Renal cortex interstitium (tissue), 11 donors: ENCODE measurements around the gene BBS4. TPM values are rescaled to one million over a fixed set of nuclear protein-coding genes. Genes with fewer than 3 reads are reported as not detected.
"Not testable (repeated sequence)": the region's sequence is repeated elsewhere in the genome, so short reads cannot be mapped to it uniquely, and the experiment has no call there.

Experiments
- DNase-seq, 11 donors: peaks; one replicate each; pipeline ENCODE4 v3.0.0-alpha.2; 2013; ENCODE audit warnings: low read depth in 9 of 11, low spot score in 4 of 11; ENCODE audit errors: extremely low read depth in 1 of 11
- polyA plus RNA-seq, 3 donors: library from polyadenylated mRNA; unstranded; fragments of 120-200 nt; gene quantifications; one replicate each; pipeline ENCODE4 v1.2.1, GENCODE V29; 2013; ENCODE audit not compliant: insufficient read length in 3 of 3

BBS4 gene
- polyA plus RNA-seq, 3 donors: 36.4 to 48.5 (median 41.1) TPM

DNA sequence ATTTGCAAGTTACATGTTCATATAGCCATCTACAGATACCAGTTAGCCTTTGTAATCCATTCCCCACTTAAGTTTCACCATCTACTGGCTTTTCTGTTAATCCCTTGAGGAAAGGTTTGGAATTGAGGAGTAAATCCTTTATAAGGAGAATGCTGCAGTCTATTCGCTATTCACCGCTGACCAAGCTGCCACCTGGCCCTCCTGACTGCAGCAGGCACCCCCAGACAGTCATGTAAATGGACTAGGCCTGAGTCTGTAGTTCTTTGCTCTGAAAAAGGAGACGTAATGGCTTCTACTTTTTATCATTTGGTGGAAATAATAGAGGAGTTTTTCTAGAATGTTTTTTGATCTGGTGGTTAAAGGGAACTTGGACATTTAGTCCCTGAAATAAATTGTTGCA lies 3.2 kb upstream of the BBS4 start:
- no peak for DNase-seq

DNA sequence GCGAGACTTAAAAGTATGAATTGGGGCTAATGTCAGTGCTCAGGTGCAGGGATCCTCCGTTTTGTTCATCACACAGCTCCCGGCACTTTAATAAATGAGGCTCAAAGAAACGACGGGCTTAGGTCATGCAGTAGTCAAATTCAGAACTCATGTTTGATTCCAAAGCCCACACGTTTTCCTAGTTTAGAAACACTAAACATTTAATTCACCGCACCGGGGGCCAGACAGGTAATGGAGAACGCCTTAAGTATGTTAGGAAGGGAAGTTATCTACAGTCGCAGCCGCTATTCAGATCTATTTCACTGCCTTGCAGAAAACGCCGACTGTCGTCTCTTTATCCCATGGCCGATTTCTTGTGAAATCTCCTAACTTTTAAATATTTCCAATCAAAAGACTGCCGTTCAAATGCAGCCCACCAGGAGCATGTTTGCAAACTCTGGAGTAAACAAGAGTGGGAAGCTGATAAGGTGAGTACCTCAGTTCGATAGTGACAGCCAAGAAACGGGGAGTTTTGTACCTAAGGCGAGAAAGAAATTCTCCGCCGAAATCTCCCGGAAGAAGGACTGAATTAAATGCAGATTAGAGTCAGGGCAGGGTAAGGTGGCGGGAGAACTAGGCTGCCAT lies 594 bp upstream of the BBS4 start:
- peak in 3 of 11 donors; percentile 1 to 4 (median 2) for DNase-seq

DNA sequence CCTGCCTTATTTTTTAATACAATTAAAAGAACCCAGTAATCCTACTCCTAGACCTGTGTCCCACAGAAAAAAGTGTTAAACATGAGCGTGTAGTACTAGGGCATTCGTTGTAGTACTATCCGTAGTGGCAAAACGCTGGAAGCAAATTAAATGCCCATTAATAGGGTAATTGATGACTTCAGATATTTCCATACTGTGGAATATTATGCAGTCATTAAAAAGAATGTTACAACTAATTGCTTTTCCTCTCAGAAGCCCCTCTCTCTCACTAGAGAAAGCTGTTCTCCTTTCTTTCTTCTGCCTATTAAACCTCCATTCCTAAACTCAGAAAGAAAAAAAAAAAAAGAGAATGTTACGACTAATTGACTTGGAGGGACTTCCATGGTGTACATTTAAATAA lies 2.7 kb downstream of the BBS4 start:
- no peak for DNase-seq

DNA sequence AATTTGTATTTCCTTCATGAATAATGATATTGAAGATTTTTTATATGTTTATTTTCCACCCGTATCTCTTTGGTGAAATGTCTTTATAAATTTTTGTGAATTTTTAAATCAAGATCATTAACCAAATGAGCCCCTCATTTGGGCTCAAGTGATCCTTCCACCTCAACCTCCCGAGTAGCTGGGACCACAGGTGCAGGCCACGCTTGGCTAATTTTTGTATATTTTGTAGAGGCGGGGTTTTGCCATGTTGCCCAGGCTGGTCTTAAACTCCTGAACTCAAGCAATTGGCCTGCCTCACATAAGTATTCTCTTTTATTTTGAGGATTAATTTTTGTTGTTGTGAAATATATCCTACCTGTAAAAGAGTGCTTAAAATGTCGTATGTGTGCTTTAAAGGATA lies 4.9 kb downstream of the BBS4 start:
- no peak for DNase-seq

DNA sequence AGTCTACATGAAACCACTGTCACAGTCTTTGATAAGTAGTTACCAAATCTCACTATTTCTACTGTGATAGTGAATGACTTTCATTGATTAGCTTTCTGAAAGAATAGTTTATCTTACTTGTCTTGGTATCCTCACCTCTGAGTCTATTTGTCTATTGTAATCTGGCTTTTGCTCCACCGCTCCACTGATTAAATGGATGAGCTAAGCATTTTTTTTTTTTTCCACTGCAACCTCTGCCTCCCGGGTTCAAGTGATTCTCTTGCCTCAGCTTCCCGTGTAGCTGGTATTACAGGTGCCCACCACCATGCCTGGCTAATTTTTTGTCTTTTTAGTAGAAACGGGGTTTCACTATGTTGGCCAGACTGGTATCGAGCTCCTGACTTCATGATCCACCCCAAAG lies 12.9 kb downstream of the BBS4 start:
- no peak for DNase-seq

DNA sequence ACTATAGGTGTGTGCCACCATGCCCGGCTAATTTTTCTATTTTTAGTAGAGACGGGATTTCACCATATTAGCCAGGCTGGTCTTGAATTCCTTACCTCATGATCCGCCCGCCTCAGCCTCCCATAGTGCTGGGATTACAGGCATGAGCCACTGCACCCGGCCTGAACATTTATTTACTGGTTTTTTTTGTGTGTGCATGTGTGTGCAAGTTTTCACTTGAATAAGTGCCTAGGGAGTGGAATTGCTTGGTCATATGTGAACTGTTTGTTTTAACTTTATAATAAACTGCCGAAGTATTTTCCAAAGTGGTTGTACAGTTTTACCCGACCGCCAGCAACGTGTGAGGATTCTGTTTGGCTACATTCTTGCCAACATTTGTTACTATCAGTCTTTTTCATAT lies 14.1 kb downstream of the BBS4 start:
- no peak for DNase-seq

DNA sequence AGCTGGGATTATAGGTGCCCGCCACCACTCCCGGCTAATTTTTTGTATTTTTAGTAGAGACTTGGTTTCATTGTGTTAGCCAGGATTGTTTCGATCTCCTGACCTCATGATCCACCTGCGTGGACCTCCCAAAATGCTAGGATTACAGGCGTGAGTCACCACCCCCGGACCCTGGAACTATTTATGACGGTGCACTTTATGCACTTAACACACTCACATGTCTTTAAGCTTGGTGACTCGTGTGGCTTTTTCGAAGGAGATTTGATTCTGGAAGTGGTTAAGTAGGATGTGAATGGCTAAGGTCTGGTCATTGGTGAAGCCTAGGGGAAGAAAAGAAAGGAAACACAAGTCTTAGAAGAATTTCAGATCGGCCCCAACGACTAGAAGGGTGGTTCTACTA lies 20.3 kb downstream of the BBS4 start:
- DNase-seq: no peak

DNA sequence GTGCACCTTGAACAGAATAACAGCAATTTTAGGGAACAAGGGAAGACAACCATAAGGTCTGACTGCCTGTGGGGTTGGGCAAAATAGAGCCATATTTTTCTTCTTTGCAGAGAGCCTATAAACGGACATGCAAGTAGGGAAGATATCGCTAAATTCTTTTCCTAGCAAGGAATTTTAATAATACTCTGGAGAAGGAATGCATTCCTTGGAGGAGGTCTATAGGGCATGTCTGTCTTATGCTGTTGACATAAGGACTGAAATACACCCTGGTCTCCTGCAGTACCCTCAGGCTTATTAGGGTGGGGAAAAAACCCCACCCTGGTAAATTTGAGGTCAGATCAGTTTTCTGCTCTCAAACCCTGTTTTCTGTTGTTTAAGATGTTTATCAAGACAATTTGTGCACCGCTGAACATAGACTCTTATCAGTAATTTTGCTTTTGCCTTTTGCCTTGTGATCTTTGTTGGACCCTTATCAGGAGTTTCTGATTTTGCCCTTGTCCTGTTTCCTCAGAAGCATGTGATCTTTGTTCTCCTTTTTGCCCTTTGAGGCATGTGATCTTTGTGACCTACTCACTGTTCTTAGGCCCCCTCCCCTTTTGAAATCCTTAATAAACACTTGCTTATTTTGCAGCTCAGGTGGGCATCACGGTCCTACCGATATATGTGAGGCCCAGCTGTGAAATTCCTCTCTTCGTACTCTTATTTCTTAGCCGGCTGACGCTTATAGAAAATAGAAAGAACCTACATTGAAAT lies 22.7 kb downstream of the BBS4 start:
- DNase-seq: not testable (repeated sequence)

DNA sequence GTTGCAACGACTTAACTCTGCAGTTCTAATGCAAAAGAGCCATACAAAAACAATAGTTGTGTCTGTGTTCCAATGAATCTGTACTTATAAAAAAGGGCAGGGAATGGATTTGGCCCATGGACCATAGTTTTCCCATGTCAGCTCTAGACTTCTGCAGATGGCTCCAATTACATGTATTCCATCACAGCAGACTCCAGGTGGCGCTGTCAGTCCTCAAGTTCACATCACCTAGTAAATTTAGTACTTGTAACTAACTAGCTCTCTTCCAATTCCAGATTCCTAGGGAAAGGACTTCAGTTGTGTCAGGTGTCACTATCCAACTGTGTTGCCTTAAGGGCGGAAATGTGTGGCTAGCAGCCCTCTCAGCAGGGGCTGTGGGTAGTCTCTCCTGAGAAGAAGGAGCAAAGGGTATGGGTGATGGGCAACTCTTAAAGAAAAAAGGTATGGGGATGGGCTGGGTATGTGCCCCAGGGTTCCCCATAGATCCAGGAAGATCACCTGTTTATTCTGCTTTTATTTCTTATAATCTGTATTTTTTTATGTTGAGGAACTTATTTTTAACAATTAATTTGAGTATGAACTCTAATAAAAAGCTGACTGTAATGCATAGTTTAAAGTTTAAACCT lies 36.2 kb downstream of the BBS4 start:
- peak; percentile 21 to 48 (median 41) for DNase-seq

DNA sequence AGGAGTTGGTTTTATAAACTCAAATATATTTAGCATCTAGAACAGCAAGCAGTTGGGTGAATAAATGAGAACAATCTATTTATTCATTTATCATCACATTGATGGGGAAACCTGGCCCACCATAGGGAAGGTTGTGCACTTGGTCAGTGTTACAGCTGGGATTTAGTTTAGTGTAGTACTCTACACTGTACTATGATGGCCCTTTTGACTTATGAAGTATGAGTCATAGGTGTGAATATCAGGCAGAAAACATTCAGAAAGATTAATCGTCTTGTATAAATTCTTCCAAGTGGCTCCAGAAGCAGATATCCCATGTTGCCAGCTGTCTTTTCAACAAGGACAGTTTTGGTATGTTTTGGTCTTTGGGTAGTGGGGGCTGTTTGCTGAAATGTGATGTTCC lies 38.0 kb downstream of the BBS4 start:
- no peak for DNase-seq

DNA sequence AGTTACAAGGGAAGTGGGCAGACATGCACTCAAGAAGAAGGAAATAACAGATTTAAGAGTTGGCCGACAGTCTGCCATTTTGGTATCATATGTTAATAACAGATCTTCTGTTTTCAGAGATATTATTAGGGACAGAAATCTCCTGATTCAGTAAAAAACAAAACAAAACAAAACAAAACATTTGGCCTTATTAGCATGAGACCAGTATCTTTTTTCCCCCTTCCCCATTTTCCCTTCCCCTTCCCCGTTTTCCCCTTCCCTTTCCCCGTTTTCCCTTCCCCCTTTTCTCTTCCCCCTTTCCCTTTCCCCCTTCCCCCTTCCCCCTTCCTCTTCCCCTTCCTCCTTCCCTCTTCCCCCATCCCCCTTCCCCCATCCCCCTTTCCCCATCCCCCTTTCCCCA lies 39.4 kb downstream of the BBS4 start:
- DNase-seq: no peak

DNA sequence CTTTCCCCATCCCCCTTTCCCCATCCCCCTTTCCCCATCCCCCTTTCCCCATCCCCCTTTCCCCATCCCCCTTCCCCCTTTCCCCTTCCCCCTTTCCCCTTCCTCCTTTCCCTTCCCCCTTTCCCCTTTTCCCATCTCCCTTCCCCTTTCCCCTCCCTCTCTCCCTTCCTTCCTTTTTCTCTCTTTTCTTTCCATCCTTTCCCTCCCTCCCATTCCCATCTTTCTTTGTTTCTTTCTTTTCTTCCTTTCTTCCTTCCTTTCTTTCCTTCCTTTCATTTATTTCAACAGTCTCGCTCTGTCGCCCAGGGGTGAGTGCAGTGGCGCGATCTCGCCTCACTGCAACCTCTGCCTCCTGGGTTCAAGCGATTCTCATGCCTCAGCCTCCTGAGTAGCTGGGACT lies 39.8 kb downstream of the BBS4 start:
- not testable (repeated sequence) for DNase-seq

DNA sequence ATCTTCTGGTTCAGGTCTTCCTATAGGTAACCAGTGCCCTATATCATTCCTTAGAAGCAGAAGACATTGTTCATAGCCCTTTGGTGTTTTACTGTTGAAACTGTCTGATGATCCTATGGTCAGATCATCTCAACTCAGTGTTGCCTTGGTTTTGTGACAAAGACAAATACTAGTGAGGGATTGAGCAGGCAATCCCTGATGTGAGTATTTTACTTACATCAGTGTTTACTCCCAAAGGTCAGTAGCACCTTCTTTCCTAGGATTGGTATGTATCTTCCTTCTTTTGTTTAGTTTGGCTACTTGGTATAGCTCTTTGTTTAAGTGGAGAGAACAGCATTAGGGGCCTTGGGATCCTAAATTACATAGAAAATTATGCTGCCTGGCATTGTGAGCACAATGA lies 41.1 kb downstream of the BBS4 start:
- DNase-seq: no peak

DNA sequence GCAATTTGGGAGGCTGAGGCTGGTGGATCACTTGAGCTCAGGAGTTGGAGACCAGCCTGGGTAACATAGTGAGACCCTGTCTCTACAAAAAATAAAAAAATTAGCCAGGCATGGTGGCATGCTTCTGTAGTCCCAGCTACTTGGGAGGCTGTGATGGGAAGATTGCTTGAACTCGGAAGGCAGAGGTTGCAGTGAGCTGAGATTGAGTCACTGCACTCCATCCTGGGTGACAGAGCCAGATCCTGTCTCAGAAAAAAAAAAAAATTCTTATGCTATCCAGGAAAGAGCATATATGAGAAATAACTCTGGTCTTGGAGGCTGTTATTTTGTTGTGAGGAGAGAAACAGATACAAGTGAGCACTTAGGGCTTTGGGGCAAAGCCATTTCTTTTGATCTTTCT lies 42.2 kb downstream of the BBS4 start:
- DNase-seq: not testable (repeated sequence)

DNA sequence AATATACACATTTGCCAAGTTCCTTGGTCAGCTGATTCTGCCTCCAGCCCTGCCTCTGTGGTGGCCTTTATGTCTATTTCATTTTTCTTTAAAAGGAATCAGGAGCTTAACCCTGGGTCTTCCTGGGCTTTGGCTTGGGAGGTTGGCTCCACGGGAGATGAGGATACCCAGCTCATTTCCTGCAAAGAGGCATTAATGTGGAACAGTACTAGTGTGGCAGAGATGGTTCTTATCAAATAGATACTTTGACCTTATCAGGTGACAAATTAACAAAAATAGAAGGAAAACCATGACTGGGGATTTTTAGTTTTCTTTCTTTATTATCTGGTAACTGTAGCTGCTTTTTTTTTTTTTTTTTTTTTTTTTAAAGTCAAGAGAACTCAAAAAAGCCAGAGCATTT lies 42.8 kb downstream of the BBS4 start:
- DNase-seq: no peak

DNA sequence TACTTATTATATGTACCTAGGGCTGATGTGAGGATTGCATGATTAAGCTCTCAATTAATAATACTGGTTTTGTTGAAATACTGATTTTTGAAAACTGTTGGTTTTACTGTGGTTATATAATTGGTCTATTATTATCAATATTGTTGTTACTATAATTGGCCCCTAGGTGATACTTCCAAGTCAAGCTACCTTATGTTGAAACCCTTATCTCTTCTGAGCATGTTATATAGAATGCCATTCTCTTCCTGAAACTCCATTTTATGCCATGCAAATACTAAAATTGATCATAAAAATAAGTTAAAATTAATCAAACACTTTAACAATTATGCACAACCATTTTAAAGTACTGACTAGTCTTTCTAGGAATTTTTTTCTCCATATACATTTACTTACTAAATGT lies 46.1 kb downstream of the BBS4 start:
- DNase-seq: no peak

DNA sequence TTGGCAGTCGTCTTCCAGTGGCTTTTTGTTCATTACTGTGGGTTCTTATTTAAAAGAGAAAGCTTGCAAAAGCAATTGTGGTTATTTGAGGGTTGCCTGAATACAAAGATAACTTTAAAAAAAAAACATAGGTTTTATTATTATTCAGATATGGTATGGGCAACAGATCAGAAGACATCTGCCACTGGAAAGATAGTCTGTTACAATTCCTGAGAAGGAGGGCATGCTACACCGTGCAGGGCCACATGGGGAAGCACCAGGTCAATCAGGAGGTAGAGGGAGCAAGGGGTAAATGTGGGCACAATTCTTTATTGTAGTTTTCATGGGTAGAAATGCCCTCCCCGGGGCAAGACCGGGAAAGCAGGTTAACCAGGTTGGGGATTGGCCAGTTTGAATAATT lies 46.5 kb downstream of the BBS4 start:
- no peak for DNase-seq

DNA sequence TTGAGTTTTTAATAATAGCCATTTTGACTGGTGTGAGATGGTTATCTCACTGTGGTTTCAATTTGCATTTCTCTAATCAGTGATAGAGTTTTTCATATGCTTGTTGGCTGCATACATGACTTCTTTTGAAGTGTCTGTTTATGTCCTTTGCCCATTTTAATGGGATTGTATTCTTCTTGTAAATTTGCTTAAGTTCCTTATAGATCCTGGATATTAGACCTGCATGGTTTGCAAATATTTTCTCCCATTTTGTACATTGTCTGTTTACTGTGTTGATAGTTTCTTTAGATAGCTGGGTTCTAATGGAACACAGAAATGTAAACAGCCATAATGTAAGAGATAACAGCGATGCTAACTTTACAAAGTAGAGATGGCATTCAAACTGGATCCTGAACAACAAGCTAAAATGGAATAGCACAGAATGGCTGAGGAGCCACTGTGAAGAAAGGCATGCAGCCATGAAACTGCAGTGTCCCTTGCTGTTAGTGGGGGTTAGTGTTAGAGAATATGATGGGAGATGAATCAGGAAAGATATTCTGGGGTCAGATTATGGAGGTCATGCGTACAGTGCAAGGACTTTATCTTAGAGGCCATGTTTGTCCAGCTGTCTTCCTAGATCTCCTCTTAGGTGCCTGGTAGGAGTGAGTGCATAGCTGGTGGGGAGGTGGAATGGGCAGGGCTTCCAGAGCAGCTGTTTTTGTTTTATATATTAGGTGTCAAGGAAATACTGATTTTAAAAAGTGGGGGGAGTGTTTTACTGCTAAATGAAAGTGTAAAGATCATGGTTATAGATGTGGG lies 48.1 kb downstream of the BBS4 start:
- DNase-seq: no peak

DNA sequence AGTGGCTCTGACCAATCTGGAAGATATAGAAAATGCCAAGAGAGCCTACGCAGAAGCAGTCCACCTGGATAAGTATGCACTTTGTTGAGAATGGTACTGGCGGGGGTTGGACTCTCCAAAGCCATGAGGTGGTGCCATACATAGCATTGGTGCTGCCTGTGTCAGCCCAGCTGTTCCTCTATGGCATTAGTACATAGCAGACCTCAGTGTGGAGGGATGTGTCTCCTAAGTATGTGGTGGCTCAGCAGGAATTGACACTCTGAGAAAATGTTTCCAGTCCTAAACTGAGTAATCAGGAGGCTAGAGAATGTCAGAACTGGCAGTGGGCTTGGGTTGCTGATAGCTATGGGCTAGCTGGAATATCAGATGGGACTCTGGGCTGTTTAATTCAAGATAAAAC lies 49.1 kb downstream of the BBS4 start:
- no peak for DNase-seq

DNA sequence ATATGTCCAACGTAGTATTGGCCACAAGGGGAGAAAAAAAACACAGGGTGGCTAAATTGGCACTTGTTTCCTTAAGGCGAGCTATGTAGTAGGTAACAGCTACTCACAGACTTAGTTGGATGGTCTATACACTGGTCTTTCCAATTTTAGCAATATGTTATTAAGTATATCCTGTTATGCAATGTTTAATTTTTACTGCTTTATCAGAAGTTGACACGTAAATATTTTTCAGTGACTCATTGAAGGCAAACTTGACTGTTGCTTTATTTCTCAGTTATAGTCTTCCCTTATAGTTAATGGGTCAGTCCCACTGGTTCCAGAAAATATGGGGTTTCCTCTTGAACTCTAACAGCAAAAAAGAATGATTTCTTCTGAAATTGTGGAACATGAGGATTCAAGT lies 51.1 kb downstream of the BBS4 start:
- no peak for DNase-seq
